Measurements from ENCODE around the gene STAG3.

STAG3 gene

DNA sequence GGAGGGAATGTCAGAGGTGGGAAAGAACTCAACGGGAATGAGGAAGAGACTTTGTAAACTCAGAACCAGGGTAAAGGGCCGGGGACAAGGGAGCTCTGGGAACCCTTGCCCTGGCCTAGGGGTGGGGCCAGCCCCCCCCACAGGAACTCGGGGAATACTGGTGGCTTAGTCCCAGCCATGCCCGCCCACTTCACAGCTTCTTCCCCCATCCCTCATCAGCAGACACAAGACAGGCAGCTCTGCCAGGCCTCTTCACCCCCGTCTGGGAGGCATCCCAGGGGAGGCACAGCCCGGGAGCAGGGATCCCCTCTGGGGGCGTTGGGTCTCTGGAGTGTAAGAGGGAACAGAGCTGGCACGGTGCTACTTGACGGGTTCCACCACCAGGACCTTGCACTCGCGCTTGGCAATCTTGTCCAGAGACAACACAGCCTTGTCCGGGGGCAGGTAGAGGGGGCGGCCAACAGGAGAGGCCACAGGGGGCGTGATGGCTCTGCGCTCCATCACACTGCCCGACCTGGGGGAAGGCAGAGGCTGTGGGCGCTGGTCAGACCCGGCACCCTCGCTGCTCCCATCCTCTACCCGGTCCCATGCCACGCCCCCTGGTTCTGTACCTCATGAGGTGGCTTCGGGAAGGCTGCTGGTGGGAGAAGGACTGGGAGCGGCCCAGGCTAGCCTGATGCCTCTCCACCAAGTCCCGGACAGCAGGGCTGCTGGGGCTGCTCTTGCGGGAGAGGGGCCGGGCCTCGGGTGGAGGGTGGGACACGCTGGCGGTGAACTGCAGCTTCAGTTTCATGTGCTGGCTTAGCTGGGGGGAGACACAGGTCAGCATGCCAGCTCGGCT, 22.8 kb upstream of the STAG3 start:
- no peak for DNase-seq (ENCODE audit: low read depth in 2 of 3, low spot score in 1 of 3)

DNA sequence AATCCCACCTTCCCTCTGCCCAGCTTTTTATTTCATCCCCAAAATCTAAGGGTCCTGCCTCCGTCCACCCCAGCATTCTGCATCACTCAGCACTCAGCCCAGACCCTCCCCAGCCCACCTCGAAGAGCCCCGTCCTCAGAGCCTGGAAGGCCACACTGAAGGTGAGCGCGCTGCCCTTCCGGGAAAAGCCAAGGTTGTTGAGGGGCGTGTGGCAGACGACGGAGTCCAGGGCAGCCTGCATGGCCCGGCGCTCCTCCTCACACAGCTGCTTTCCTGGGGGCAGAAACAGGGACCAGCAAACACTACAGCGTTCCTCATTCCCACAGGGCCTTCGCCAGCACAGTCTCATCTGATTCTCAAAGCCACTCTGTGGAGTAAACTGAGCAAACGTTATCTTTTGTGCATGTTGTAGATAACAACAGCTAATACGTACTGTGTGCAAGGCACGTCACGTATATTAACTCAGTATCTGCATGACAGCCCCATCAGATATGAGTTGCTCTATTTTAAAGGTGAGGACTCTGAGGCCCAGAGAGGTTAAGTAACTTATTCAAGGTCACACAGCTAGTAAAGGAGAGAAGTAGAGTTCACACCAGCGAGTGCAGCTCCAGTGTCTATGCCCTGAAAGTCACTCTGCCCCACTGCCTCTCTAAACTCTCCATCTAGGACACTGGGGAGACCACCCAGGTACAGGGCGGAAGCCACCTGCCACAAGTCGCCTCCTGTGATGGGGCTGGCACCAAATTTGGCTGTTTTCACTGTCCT, 22.0 kb upstream of the STAG3 start:
- no peak for DNase-seq (ENCODE audit: low read depth in 2 of 3, low spot score in 1 of 3)

- DNase-seq (ENCODE audit: low read depth in 2 of 3, low spot score in 1 of 3) = no peak
These were observed 21.2 kb upstream of the STAG3 start for GRCh38 chr7:100156331-100157068.

- DNase-seq (ENCODE audit: low read depth in 2 of 3, low spot score in 1 of 3) = no peak
These were observed 20.7 kb upstream of the STAG3 start for GRCh38 chr7:100157069-100157333.

DNA sequence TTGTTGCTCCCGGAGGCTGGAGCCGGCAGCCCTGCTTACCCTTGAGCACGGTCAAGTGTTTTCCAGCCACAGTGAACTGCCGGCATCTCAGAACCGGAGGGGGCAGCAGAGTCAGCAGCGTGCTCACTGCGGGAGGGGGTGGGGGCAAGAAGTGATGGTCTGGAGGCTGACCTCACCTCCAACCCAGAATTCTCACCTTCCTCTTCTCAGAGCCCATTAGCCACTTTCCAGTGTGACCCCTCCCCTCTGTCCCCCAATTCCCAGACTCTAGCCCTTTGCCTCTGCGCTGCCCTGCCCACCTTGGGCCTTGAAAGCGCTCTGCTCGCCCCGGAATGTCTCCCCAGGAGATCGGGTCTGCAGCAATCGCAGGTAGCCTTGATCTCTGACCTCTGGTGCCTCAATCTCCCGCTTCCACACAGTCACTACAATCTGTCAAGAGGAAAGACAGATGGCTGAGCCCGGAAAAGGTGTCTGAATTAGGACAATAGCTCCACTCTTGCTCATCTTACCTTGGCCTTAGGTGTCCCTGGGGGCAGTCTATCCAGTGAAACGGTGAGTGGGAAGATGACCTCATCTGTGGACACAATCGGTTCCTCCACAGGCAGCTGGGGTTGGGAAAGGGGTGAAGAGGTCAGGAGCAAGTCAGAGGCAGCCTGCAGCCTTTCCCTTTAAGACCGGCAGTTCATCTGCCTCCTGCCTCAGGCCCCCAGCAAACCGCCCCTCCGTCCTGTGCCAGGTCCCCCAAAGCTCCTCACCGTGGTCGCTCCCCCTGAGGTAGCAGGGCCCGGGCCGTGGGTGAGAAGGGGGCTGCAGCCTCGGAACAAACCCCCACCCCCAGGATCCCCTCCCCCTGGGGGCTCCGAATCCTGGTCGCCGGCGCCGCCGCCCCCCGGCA, 20.1 kb upstream of the STAG3 start:
- no peak for DNase-seq (ENCODE audit: low read depth in 2 of 3, low spot score in 1 of 3)

DNA sequence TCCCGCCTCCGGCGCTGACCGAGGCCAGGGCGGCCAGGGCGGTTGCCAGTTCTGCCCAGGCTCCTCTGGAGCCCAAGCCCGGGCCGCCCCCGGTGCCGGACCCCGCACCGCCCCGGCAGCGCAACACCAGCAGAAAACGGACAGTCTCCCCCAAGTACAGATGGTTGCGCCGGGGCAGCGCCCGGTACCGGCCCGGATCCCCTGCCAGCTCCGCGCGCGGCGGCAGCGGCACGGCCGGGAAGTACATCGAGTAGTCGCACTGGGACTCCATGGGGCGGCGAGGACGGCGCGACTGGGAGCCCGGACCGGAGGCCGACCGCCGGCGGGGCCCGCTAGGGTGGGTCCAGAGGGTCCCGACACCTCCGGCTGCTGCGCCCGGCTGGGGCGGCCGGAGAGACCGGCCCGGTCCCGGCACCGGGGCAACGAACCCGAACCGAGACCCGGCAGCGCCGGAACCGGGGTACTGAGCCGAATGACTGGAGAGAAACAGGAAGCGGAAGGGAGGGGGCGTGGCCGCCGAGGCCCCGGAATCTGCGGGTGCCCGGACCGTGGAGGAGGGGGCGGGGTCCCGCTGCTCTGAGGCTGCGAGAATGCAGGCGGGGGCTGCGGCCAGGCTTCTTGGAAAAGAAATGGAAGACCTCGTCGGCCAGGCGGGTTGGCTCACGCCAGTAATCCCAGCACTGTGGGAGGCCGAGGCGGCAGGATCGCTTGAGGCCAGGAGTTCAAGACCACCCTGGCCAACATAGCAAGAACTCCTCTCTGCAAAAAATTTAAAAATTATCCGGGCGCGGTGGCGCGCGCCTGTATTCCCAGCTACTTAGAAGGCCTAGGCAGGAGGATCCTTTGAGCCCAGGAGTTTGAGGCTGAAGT, 19.3 kb upstream of the STAG3 start, which contains the start of gene TRAPPC14:
Gene TRAPPC14, minus strand, starts transcription at position 495 of the 870 bp plus-strand sequence. Its CDS starts 224 bp downstream, at position 271.
- peak; percentile 80 to 95 (median 89) for DNase-seq (ENCODE audit: low read depth in 2 of 3, low spot score in 1 of 3)

DNA sequence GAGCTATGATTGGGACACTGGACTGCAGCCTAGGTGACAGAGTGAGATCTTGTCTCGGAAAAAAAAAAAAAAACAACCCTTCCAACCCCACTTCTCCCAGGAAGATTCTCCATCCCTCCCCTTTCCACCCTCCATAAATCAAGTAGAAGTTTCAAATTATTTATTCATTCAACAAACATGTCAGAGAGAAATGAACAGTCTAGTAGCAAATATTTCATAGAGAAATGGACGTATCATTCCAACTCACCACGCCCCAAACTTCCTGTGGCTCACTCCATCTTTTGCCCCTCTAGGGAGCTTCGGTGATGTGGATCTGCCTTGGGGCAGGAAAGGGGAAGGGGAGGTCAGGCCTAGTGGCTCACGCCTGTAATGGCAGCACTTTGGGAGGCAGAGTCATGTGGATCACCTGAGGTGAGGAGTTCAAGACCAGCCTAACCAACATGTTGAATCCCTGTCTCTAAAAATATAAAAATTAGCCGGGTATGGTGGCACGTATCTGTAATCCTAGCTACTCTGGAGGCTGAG, 18.6 kb upstream of the STAG3 start:
- no peak for DNase-seq (ENCODE audit: low read depth in 2 of 3, low spot score in 1 of 3)

DNA sequence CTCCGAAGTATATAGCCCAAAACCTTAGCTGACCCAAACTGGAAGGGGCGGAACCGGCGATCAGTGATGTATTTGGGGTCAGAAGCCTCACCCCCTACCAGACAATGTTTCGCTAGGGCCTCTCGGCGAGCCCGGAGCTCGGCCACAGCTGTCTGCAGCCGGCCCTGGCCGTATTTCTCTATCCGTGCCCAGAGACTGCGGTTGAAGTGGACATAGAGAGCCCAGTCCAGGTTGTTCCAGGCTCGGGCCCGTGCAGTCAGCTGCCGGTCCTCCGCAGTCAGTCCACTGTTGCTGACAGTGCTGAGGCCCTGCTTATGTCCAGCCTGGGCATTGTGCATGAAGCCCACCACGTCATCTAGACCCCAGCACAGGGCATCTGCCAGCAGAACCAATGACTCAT, 17.7 kb upstream of the STAG3 start:
- no peak for DNase-seq (ENCODE audit: low read depth in 2 of 3, low spot score in 1 of 3)

DNA sequence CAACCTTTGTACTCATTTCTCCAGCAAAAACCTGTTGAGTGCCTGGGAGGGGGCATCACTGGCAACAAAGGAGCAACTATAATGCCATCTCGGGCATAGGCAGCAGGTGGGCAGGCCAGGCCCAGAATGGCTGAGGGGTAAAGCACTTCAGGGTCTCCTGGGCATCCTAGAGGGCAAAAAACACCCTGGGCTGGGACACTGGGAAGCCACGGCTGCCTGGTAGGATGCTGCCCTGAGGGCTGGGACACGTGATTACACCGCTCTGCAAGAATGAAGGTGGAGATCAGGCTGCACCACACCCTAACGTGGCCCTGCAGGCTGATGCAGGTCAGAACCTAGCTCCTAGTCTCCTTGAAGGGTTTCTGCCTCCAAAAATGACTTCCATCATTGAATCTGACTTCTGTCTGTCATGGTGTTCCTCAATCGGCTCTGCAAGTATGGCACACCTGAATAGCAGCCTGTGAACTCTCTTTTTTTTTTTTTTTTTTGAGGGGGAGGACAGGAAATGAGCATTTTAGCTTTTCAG, 14.6 kb upstream of the STAG3 start:
- DNase-seq (ENCODE audit: low read depth in 2 of 3, low spot score in 1 of 3) = no peak

GRCh38 chr7:100163871-100164270, 13.8 kb upstream of the STAG3 start:
- no peak for DNase-seq (ENCODE audit: low read depth in 2 of 3, low spot score in 1 of 3)

- DNase-seq (ENCODE audit: low read depth in 2 of 3, low spot score in 1 of 3) = no peak
These were observed 11.3 kb upstream of the STAG3 start for GRCh38 chr7:100166317-100166940.

DNA sequence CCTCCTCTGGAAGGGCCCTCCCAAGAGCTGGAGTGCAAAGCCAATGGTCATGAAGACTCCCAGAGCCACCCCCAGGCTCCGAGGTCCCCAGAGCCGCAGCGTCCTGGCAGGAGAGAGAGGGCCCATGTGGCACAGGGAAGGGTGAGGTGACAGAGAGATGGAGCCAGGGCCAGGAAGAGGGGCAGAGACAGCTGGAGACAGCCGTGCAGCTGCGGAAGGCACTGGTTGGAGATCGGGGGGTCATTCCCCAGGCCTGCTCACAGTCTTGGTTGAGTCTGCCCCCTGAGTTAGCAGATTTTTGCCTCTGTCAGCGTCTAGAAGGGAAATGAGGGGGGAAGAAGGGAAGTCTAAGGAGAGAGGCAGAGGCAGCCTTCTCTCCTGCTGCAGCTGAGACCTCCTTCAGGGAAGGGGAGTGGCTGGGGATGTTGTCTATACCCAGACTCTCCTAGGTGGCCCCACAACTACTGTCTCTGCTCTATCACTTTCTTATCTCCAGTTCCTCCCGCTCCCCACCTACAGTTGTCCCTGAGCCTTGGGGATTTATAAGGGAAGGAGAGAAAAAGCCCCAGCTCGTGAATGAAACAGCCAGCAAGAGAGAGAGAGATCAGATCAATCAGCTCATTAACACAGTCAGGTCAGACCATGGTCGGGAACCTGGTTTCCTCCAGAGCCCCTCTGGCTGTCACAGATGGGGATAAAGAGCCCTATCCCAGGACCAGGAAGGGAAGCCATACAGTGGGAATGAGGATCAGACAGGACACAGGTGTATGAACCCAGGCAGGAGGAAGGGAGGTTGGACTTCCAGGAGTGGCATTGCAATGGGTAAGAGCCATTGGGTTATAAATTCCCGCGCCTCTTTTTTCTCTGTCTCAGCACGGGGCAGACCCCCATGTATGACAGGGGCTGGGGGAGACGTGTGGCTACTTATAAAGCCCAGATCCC, 10.5 kb upstream of the STAG3 start:
- DNase-seq (ENCODE audit: low read depth in 2 of 3, low spot score in 1 of 3) = no peak

- DNase-seq (ENCODE audit: low read depth in 2 of 3, low spot score in 1 of 3) = no peak
These were observed 9.8 kb upstream of the STAG3 start for GRCh38 chr7:100167912-100168323.

GRCh38 chr7:100169147-100169850, 8.4 kb upstream of the STAG3 start:
- DNase-seq (ENCODE audit: low read depth in 2 of 3, low spot score in 1 of 3) = no peak

- no peak for DNase-seq (ENCODE audit: low read depth in 2 of 3, low spot score in 1 of 3)
These were observed 7.4 kb upstream of the STAG3 start for GRCh38 chr7:100170101-100170897.

- DNase-seq (ENCODE audit: low read depth in 2 of 3, low spot score in 1 of 3) = no peak
These were observed 6.5 kb upstream of the STAG3 start for GRCh38 chr7:100171087-100171681.
